GM18498 (cell line): ENCODE data around the gene CDH4.

Source experiments
- ATAC-seq: cut with Tn5 transposase; IDR thresholded peaks from one replicate; pipeline ENCODE4 v1.9.1; 2021; ENCODE audit warnings: mild to moderate bottlenecking, moderate library complexity; ENCODE audit not compliant: unreplicated experiment

Gene CDH4

DNA sequence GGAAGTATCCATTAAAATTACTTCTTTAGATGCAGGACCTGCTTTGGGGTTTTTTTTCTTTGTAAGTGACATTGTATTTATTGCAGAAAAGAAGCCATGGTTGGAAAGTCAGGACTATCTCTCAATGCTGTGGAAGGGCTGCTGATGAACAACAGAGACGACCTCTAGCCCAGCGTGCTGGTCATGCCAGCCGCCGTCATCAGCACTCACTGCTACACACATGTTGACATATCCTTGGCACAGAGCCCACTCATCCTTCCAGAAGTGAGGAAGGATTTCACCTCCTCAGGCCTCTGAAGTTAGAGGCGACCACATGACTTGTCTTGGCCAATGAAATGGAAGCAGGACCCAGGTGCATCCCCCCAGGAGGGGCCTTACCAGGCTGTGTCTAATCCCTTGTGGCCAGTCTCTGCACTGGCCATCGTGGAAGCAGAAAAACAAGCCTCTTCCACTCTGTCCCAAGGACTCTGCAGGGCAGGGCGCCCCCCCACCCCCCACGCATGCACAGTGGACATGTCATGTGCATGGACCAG lies 470.2 kb downstream of the CDH4 start:
- ATAC-seq, result no peak

DNA sequence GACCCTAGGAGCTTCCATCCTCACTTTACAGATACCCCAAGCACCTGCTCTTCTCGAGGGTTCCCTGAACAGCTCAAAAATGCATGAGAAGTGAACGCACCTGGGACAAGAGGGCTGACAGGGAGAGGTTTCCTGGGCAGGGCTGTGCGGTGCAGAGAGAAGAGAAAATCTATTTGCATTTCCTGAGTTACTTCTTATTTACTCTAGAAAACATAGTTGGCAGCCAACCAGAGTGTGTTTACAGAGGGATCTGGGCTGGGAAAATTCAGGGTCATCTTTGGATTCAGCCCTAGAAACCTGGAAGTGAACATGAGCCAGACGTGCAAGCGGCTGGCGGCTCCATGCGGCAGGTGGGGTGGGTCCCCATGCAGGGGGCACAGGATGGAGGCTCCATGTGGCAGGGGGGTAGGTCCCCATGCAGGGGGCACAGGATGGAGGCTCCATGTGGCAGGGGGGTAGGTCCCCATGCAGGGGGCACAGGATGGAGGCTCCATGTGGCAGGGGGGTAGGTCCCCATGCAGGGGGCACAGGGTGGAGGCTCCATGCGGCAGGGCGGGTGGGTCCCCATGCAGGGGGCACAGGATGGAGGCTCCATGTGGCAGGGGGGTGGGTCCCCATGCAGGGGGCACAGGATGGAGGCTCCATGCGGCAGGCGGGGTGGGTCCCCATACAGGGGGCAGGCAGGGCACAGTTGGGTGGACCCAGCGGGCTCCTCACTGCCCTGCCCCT lies 471.6 kb downstream of the CDH4 start:
- no peak for ATAC-seq

DNA sequence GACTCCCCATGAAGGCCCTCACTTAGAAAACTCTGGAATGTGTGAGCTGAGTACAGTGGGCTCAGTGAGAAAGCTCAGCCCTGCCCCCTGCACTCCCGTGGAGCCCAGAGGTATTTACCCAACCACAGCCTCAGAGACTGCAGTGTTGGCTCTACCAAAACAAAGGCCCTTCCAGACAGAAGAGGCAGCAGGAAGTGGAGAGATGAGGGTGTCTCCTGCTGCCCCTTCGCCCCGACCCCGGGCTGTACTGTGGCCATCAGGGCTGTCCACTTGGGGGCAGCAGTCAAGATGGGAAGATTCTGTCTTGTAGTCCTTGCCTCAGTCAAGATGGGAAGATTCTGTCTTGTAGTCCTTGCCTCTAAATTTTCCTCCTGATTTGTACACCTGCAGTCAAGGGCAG lies 472.3 kb downstream of the CDH4 start:
- ATAC-seq, result no peak

GRCh38 chr20:61725145-61725544 lies 473.1 kb downstream of the CDH4 start:
- ATAC-seq, result no peak

- no peak for ATAC-seq
Measured at GRCh38 chr20:61725966-61726365, 473.9 kb downstream of the CDH4 start.

- ATAC-seq, result no peak
Measured at GRCh38 chr20:61726979-61727378, 474.9 kb downstream of the CDH4 start.

DNA sequence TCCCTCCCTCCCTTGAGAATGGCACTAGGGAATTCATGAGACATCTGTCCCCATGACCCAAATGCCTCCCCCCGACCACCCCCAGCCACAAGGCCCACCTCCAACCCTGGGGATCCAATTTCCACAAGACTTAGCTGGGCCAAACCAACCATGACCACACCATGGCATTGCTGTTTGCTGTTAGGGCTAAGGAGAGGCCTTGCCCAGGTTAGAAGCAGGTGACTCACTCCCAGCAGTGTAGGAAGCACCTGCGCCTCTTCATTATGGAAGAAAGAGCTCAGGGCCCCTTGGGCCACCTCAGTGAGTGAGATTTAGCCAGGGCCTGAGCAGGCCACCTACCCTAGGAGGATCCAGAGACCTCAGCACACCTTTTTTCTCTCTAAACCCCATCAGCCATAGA lies 475.7 kb downstream of the CDH4 start:
- no peak for ATAC-seq

DNA sequence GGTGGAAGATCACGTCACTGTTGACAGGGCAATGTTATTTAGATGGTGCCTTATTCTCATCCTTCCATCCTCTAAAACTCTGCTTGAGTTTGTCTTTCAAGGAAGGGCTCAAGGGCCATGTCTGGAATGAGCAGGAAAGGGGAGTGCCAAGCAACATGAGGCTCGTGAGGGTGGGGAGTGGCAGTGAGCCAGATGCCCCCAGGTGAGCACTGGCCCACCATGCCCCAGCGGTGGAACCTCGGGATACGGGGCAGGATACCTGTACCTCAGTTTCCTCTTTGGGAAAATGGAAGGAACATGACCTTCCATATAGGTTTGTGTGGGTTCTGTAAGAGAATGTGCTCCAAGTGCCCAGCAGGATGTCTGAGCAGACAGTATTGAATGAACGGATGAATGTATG lies 476.3 kb downstream of the CDH4 start:
- ATAC-seq, result no peak

GRCh38 chr20:61728786-61729770 lies 477.0 kb downstream of the CDH4 start:
- no peak for ATAC-seq

DNA sequence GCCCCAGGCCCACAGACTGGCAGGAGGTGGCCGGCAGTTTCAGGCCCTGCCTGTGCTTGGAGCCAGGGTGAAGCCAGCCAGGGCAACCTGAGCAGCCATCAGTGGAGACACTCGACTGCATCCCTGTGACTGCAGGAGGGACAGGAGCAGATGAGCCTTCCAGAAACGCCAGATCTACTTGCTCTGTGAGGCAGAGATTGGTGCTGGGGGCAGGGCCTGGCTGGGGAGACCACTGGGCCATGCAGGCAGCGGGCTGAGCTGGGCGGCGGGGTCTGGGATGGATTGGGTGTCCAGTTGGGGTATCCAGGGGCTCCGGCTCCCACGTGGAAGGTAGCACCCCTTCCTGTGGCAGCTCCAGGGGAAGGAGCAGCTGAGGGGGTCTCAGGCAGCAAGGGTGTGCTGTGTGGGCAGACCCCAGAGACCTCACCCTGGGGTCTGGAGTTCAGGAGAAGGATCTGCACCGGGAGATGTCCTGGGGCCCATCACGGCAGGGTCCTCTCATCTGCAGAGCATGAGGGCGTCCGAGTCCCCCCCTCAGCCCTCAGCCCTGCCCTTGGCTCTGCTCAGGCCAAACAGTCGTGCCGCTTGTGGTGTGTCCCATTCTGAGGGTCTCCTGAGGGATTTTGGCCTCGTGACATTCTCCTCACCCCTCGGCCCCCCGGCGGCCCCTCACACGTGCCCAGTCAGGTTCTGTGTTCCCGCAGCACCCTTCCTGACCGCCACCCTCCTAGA lies 478.7 kb downstream of the CDH4 start:
- ATAC-seq, result no peak

GRCh38 chr20:61731363-61732181 lies 479.5 kb downstream of the CDH4 start:
- ATAC-seq, result no peak

GRCh38 chr20:61732511-61733210 lies 480.6 kb downstream of the CDH4 start:
- no peak for ATAC-seq

GRCh38 chr20:61733216-61733615 lies 481.2 kb downstream of the CDH4 start:
- ATAC-seq, result no peak

DNA sequence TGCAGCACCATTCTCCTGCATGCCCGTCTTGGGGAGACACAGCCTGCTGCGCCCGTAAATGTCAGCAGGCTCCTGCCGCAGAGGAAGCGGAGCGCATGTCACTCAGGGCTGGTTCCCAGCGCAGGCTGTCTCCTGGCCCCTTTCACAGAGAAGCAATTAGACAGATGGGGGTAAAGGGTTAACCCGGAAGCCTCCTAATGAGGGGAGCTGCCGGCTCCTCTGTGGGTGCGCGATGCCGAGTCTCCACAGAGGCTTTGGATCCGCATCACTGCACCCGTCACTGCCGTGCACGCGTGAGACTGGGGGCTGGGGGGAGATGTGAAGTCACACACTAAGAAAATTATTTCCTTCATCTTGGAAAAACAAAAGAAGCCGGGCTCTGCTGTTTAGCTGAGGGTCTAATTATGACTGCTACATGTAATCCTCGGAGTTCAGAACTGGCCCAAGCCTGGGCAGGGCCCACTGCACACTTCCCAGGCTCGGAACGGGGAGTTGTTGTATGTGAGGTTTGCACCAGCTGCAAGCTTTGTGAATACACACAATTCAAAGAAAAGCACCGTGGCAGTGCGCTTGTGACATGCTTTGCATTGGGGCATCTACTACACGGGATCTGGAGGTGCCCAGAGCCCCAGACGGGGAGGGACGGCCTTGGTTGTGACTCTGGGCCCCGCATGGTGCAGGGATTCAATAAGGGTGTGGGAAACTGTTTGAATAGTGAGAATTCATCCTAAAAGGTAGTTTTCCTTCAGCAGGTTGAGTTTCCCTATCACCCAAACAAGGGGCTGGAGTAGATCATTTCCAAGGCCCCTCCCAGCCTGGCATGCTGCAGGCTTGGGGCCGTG lies 482.1 kb downstream of the CDH4 start:
- no peak for ATAC-seq

- no peak for ATAC-seq
Measured at GRCh38 chr20:61734733-61735502, 482.9 kb downstream of the CDH4 start.

- ATAC-seq, result no peak
Measured at GRCh38 chr20:61735503-61735785, 483.4 kb downstream of the CDH4 start.

GRCh38 chr20:61736001-61736635 lies 484.1 kb downstream of the CDH4 start:
- no peak for ATAC-seq
